Sigmoid colon (tissue), 4 donors: ENCODE data around the gene TBC1D22A.

Source experiments
- EP300 ChIP-seq, 4 donors: sonication (generic); formaldehyde crosslinking; IDR thresholded peaks; one replicate each; pipeline ENCODE4 v1.6.1; 2017; ENCODE audit warnings: antibody characterized with exemption in 4 of 4
- POLR2A ChIP-seq, 2 donors: fragments of 450-650 bp; IDR thresholded peaks; one replicate each; pipeline ENCODE4 v1.6.1; 2016; ENCODE audit warnings: antibody characterized with exemption in 2 of 2, mild to moderate bottlenecking in 2 of 2, moderate library complexity in 2 of 2
- POLR2AphosphoS5 ChIP-seq, 4 donors: sonication (generic); formaldehyde crosslinking; IDR thresholded peaks; one replicate each; pipeline ENCODE4 v1.6.1; 2017; ENCODE audit warnings: antibody characterized with exemption in 4 of 4
- TF ChIP-seq, protein P1 (sequence below), 4 experiments: fragments of 450-650 bp in 3 of 4; fragments of 200-600 bp in 1 of 4; IDR thresholded peaks; one replicate each; pipeline ENCODE4 v1.5.1; 2016 to 2019; ENCODE audit warnings: antibody characterized with exemption in 4 of 4, mild to moderate bottlenecking in 3 of 4, moderate library complexity in 2 of 4

GRCh38 chr22:47089374-47089773 is 326.9 kb downstream of the TBC1D22A start:
- TF ChIP-seq, protein P1, sequence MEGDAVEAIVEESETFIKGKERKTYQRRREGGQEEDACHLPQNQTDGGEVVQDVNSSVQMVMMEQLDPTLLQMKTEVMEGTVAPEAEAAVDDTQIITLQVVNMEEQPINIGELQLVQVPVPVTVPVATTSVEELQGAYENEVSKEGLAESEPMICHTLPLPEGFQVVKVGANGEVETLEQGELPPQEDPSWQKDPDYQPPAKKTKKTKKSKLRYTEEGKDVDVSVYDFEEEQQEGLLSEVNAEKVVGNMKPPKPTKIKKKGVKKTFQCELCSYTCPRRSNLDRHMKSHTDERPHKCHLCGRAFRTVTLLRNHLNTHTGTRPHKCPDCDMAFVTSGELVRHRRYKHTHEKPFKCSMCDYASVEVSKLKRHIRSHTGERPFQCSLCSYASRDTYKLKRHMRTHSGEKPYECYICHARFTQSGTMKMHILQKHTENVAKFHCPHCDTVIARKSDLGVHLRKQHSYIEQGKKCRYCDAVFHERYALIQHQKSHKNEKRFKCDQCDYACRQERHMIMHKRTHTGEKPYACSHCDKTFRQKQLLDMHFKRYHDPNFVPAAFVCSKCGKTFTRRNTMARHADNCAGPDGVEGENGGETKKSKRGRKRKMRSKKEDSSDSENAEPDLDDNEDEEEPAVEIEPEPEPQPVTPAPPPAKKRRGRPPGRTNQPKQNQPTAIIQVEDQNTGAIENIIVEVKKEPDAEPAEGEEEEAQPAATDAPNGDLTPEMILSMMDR (IDR thresholded peaks at IDR 0.05) = no peak
- TF ChIP-seq POLR2A (IDR thresholded peaks at IDR 0.05) (no peak), EP300 (IDR thresholded peaks at IDR 0.05) (no peak), POLR2AphosphoS5 (IDR thresholded peaks at IDR 0.05) (no peak)
